Transverse colon (tissue), 3 donors: ENCODE data around the gene PTPRN2.

Source experiments
- POLR2A ChIP-seq: fragments of 450-650 bp; IDR thresholded peaks from one replicate; pipeline ENCODE4 v1.6.1; 2016; ENCODE audit warnings: antibody characterized with exemption, mild to moderate bottlenecking, moderate library complexity
- TF ChIP-seq, protein P1 (sequence below), 5 experiments: fragments of 200-600 bp in 3 of 5; fragments of 450-650 bp in 2 of 5; sonication (generic) in 3 of 5; IDR thresholded peaks; 1 replicate in 2 of 5; 2 replicates in 3 of 5; pipeline ENCODE4 v1.5.1; 2016 to 2017; ENCODE audit warnings: antibody characterized with exemption in 5 of 5, inconsistent platforms in 3 of 5, mild to moderate bottlenecking in 2 of 5, moderate library complexity in 1 of 5

GRCh38 chr7:158001003-158001402 lies 586.6 kb downstream of the PTPRN2 start:
- TF ChIP-seq, protein P1, sequence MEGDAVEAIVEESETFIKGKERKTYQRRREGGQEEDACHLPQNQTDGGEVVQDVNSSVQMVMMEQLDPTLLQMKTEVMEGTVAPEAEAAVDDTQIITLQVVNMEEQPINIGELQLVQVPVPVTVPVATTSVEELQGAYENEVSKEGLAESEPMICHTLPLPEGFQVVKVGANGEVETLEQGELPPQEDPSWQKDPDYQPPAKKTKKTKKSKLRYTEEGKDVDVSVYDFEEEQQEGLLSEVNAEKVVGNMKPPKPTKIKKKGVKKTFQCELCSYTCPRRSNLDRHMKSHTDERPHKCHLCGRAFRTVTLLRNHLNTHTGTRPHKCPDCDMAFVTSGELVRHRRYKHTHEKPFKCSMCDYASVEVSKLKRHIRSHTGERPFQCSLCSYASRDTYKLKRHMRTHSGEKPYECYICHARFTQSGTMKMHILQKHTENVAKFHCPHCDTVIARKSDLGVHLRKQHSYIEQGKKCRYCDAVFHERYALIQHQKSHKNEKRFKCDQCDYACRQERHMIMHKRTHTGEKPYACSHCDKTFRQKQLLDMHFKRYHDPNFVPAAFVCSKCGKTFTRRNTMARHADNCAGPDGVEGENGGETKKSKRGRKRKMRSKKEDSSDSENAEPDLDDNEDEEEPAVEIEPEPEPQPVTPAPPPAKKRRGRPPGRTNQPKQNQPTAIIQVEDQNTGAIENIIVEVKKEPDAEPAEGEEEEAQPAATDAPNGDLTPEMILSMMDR (IDR thresholded peaks at IDR 0.05): no peak
- no peak for TF ChIP-seq POLR2A
